ENCODE measurements around the gene CPED1. TPM values are rescaled to one million over a fixed set of nuclear protein-coding genes. Genes with fewer than 3 reads are reported as not detected.

CPED1 gene
- total and polyA plus RNA-seq, 4 experiments from 2014 or later = 0.32 TPM; not detected in 3

DNA sequence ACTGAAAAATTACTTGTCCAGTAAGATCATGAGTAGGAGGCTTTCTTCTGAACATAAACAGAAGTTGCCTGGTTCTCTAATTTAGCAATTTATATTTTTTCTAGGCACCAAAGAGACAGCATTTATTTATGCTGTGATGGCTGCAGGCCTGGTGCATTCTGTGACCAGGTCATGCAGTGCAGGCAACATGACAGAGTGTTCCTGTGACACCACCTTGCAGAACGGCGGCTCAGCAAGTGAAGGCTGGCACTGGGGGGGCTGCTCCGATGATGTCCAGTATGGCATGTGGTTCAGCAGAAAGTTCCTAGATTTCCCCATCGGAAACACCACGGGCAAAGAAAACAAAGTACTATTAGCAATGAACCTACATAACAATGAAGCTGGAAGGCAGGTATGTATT lies 343.1 kb downstream of the CPED1 start:
- Mint-ChIP-seq H3K4me1 (peaks cover 3 to 25% (median 15%) of the 10 kb centered on the region in 4 donors), H3K9me3 (no peaks in the 10 kb centered on the region), H3K36me3 (no peaks in the 10 kb centered on the region), H3K27me3 (peaks cover 30% of the 10 kb centered on the region in 2 donors), H3K4me3 (no peak overlapping the region), H3K27ac (no peak overlapping the region)
- Histone ChIP-seq H3K27me3 (ENCODE audit: insufficient read depth, low read length) (peaks cover 3% of the 10 kb centered on the region), H3K27ac (ENCODE audit: low read depth, low read length) (no peak overlapping the region), H3K36me3 (ENCODE audit: insufficient read depth, low read length) (no peaks in the 10 kb centered on the region), H3K4me3 (ENCODE audit: low read length in 2 of 2) (no peak overlapping the region), H3K4me1 (ENCODE audit: insufficient read depth, low read length) (peaks cover 16% of the 10 kb centered on the region), H3K9me3 (ENCODE audit: control insufficient read depth in 1 of 2, low read length in 2 of 2) (no peaks in the 10 kb centered on the region)
- POLR2A ChIA-PET (ENCODE audit: partially characterized antibody) = no interaction called here
- DNase-seq = no peak
- intact Hi-C loops (cut with micrococcal nuclease) = no loop called here
- CTCF ChIA-PET (ENCODE audit: partially characterized antibody) = interaction anchor here (1.3 kb wide), 1 partner anchor 218 kb away, joined by 3 read pairs; no protein-coding TSS in a partner anchor

DNA sequence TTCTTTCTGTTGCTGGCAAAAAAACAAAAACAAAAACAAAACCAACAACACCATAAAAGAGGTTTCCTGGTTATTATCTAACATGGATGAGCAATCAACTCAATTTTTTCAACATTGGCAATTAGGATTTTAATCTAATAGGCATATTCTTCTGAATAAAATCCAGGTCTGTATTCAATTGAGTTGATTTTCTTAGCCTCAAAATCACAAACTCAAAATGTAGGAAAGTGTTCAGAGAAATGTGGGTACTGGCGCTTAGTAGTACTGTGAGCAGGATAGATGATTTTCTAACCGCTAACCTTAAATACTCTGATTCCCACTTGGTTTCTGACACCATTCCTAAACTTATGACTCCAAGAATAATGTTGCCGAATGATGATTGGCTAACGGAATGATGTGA lies 345.9 kb downstream of the CPED1 start:
- Histone ChIP-seq H3K27ac (ENCODE audit: low read depth, low read length) (no peak overlapping the region), H3K9me3 (ENCODE audit: control insufficient read depth in 1 of 2, low read length in 2 of 2) (no peaks in the 10 kb centered on the region), H3K4me1 (ENCODE audit: insufficient read depth, low read length) (peaks cover 12% of the 10 kb centered on the region), H3K36me3 (ENCODE audit: insufficient read depth, low read length) (no peaks in the 10 kb centered on the region), H3K27me3 (ENCODE audit: insufficient read depth, low read length) (peaks cover 3% of the 10 kb centered on the region), H3K4me3 (ENCODE audit: low read length in 2 of 2) (no peak overlapping the region)
- ChIA-PET POLR2A (ENCODE audit: partially characterized antibody) (no interaction called here), CTCF (ENCODE audit: partially characterized antibody) (no interaction called here)
- intact Hi-C loops (cut with micrococcal nuclease) = no loop called here
- Mint-ChIP-seq H3K4me1 (peaks cover 0 to 11% (median 7%) of the 10 kb centered on the region in 4 donors), H3K27me3 (peaks cover 10 to 12% of the 10 kb centered on the region in 2 donors), H3K36me3 (peaks cover 0 to 4% of the 10 kb centered on the region in 2 donors), H3K4me3 (no peak overlapping the region), H3K9me3 (no peaks in the 10 kb centered on the region), H3K27ac (no peak overlapping the region)
- no peak for DNase-seq

DNA sequence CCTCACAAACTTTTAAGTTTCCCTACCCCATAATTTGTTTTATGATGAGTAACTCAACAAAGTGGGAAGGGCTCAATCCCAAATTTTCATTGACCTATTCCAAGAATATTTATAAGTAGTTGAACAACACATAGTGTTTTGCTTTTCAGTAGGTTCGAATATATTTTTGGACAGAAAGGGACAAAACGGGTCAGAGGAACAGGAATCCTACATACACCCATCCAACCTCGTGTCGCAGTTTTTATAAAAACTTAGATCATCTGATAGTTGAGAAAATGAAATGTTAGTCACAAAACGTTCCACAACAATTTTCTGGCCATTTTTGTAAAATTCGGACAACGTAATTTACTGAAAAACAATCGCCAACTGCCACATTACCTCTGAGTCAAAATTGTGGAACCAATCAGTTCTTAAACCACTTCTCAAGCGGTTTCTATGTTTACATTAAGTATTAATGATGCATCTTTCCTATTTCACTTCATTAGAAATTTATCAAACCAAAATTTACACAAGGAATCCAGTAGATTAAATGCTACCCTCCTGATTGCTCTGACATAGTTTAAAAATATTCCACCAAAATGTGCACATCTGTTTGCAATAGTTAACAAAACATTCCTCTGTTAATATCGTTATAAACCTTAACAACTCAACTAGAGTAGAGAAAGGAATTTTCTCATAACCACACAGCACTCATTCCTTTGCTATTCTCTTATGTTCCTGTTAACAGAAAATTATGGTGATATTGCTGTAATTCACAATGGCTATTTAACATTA lies 346.6 kb downstream of the CPED1 start:
- no peak overlapping the region for H3K27ac Mint-ChIP-seq

DNA sequence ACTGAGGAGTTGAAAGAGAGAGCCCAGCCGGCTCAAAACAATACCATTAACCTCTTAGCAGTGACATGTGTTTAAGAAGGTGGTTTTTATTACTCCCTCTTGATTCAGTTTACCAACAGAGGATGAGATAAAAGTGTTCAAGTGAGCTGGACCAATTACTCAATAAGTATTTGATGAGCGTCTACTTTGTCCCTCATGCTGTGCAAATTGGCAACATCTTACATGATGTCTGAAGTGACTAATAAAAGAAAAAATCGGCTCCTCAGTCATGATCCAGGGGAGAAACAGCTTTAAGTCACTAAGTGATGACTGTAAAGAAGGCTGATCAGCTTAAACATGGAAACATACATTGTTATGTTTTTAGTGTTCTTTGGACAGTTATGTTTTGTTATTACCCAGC lies 348.1 kb downstream of the CPED1 start:
- Histone ChIP-seq H3K4me3 (ENCODE audit: low read length in 2 of 2) (no peak overlapping the region), H3K4me1 (ENCODE audit: insufficient read depth, low read length) (no peaks in the 10 kb centered on the region), H3K27me3 (ENCODE audit: insufficient read depth, low read length) (no peaks in the 10 kb centered on the region), H3K27ac (ENCODE audit: low read depth, low read length) (no peak overlapping the region), H3K36me3 (ENCODE audit: insufficient read depth, low read length) (no peaks in the 10 kb centered on the region), H3K9me3 (ENCODE audit: control insufficient read depth in 1 of 2, low read length in 2 of 2) (no peaks in the 10 kb centered on the region)
- Mint-ChIP-seq H3K27me3 (peaks cover 0 to 5% of the 10 kb centered on the region in 2 donors), H3K36me3 (peaks cover 0 to 4% of the 10 kb centered on the region in 2 donors), H3K4me3 (no peak overlapping the region), H3K9me3 (no peaks in the 10 kb centered on the region), H3K4me1 (no peaks in the 10 kb centered on the region), H3K27ac (no peak overlapping the region)
- POLR2A ChIA-PET (ENCODE audit: partially characterized antibody) = no interaction called here
- DNase-seq = no peak
- CTCF ChIA-PET (ENCODE audit: partially characterized antibody) = no interaction called here
- intact Hi-C loops (cut with micrococcal nuclease) = no loop called here

More for the DNA sequence above, 346.6 kb downstream of the CPED1 start:
- Mint-ChIP-seq H3K9me3 (no peaks in the 10 kb centered on the region), H3K4me3 (no peak overlapping the region), H3K36me3 (peaks cover 0 to 4% of the 10 kb centered on the region in 2 donors), H3K4me1 (peaks cover 0 to 5% (median 4%) of the 10 kb centered on the region in 4 donors), H3K27me3 (peaks cover 7 to 9% of the 10 kb centered on the region in 2 donors)
- Histone ChIP-seq H3K27ac (ENCODE audit: low read depth, low read length) (no peak overlapping the region), H3K36me3 (ENCODE audit: insufficient read depth, low read length) (no peaks in the 10 kb centered on the region), H3K4me1 (ENCODE audit: insufficient read depth, low read length) (peaks cover 5% of the 10 kb centered on the region), H3K9me3 (ENCODE audit: control insufficient read depth in 1 of 2, low read length in 2 of 2) (no peaks in the 10 kb centered on the region), H3K27me3 (ENCODE audit: insufficient read depth, low read length) (peaks cover 3% of the 10 kb centered on the region), H3K4me3 (ENCODE audit: low read length in 2 of 2) (no peak overlapping the region)
- POLR2A ChIA-PET (ENCODE audit: partially characterized antibody) = no interaction called here
- no peak for DNase-seq
- intact Hi-C loops (cut with micrococcal nuclease) = no loop called here
- CTCF ChIA-PET (ENCODE audit: partially characterized antibody) = interaction anchor here (0.7 kb wide), 1 partner anchor 11 kb away, joined by 3 read pairs; no protein-coding TSS in a partner anchor

DNA sequence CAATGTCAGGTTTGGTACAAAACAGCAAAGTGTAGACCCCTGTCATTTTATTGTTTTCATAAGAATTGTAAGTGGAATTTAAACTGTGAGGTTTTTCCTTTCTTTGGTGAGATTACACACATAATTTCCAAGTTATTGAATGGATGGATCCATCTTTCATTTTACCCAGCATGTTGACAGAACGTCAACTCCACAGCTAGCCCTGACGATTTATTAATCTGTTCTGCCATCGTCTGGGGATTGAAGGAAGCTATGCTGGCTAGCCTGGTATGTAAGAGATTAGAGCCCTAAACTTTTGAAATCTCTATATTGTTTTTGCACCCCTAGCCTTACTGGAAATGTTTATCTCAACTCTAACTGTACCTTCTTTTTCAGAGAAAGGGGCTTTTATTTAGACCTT lies 348.9 kb downstream of the CPED1 start:
- Histone ChIP-seq H3K27ac (ENCODE audit: low read depth, low read length) (no peak overlapping the region), H3K4me3 (ENCODE audit: low read length in 2 of 2) (no peak overlapping the region), H3K4me1 (ENCODE audit: insufficient read depth, low read length) (no peaks in the 10 kb centered on the region), H3K27me3 (ENCODE audit: insufficient read depth, low read length) (no peaks in the 10 kb centered on the region), H3K9me3 (ENCODE audit: control insufficient read depth in 1 of 2, low read length in 2 of 2) (no peaks in the 10 kb centered on the region), H3K36me3 (ENCODE audit: insufficient read depth, low read length) (no peaks in the 10 kb centered on the region)
- intact Hi-C loops (cut with micrococcal nuclease) = no loop called here
- ChIA-PET CTCF (ENCODE audit: partially characterized antibody) (no interaction called here), POLR2A (ENCODE audit: partially characterized antibody) (no interaction called here)
- H3K27me3 Mint-ChIP-seq = no peaks in the 10 kb centered on the region
- no peak for DNase-seq
- H3K4me1 Mint-ChIP-seq = no peaks in the 10 kb centered on the region
- peaks cover under 1 to 10% of the 10 kb centered on the region in 2 donors for H3K36me3 Mint-ChIP-seq
- H3K9me3 Mint-ChIP-seq = no peaks in the 10 kb centered on the region
- H3K27ac Mint-ChIP-seq = no peak overlapping the region
- H3K4me3 Mint-ChIP-seq = no peak overlapping the region

DNA sequence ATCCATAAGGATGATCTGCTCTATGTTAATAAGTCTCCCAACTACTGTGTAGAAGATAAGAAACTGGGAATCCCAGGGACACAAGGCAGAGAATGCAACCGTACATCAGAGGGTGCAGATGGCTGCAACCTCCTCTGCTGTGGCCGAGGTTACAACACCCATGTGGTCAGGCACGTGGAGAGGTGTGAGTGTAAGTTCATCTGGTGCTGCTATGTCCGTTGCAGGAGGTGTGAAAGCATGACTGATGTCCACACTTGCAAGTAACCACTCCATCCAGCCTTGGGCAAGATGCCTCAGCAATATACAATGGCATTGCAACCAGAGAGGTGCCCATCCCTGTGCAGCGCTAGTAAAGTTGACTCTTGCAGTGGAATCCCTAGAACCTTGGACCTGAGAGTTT lies 350.6 kb downstream of the CPED1 start:
- H3K9me3 ChIP-seq (ENCODE audit: control insufficient read depth in 1 of 2, low read length in 2 of 2) = no peaks in the 10 kb centered on the region
- Mint-ChIP-seq H3K27ac (peak overlapping the region in 1 of 7 donors; percentile 57), H3K9me3 (no peaks in the 10 kb centered on the region), H3K36me3 (peaks cover 5 to 14% of the 10 kb centered on the region in 2 donors), H3K27me3 (no peaks in the 10 kb centered on the region), H3K4me3 (no peak overlapping the region), H3K4me1 (no peaks in the 10 kb centered on the region)
- no peak for DNase-seq
- intact Hi-C loops (cut with micrococcal nuclease) = no loop called here
- no peak overlapping the region for H3K4me3 ChIP-seq (ENCODE audit: low read length in 2 of 2)
- no peak overlapping the region for H3K27ac ChIP-seq (ENCODE audit: low read depth, low read length)
- H3K36me3 ChIP-seq (ENCODE audit: insufficient read depth, low read length) = no peaks in the 10 kb centered on the region
- no peaks in the 10 kb centered on the region for H3K27me3 ChIP-seq (ENCODE audit: insufficient read depth, low read length)
- no peaks in the 10 kb centered on the region for H3K4me1 ChIP-seq (ENCODE audit: insufficient read depth, low read length)
- ChIA-PET POLR2A (ENCODE audit: partially characterized antibody) (no interaction called here), CTCF (ENCODE audit: partially characterized antibody) (no interaction called here)

DNA sequence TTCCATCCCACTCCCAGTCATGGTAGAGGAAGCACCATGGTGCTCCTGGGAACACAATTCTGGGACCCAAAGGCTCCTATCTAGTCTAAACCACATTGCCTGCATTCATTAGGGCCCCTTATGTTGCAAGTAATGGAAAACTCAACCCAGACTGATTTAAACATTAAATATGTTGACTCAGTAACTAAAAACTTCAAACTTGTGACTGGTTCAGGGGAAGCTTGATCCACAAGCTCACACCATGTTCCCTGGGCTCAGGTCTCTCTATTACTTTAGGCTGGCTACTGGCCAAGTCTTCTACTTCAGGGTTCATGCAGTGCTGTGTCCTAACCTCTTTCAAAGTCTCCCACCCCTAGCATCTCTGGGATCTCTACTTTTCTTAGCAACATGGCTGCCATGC lies 353.4 kb downstream of the CPED1 start:
- no peak for DNase-seq
- H3K4me3 Mint-ChIP-seq = no peak overlapping the region
- H3K9me3 ChIP-seq (ENCODE audit: control insufficient read depth in 1 of 2, low read length in 2 of 2) = no peaks in the 10 kb centered on the region
- no peaks in the 10 kb centered on the region for H3K9me3 Mint-ChIP-seq
- no peaks in the 10 kb centered on the region for H3K27me3 Mint-ChIP-seq
- no peak overlapping the region for H3K4me3 ChIP-seq (ENCODE audit: low read length in 2 of 2)
- ChIA-PET CTCF (ENCODE audit: partially characterized antibody) (no interaction called here), POLR2A (ENCODE audit: partially characterized antibody) (no interaction called here)
- intact Hi-C loops (cut with micrococcal nuclease) = no loop called here
- H3K4me1 Mint-ChIP-seq = no peaks in the 10 kb centered on the region
- H3K4me1 ChIP-seq (ENCODE audit: insufficient read depth, low read length) = no peaks in the 10 kb centered on the region
- peaks cover 11 to 15% of the 10 kb centered on the region in 2 donors for H3K36me3 Mint-ChIP-seq
- no peak overlapping the region for H3K27ac ChIP-seq (ENCODE audit: low read depth, low read length)
- H3K27me3 ChIP-seq (ENCODE audit: insufficient read depth, low read length) = no peaks in the 10 kb centered on the region
- no peaks in the 10 kb centered on the region for H3K36me3 ChIP-seq (ENCODE audit: insufficient read depth, low read length)
- H3K27ac Mint-ChIP-seq = no peak overlapping the region
